ENCODE measurements around the gene POLR1B.
"Not testable (repeated sequence)": the region's sequence is repeated elsewhere in the genome, so short reads cannot be mapped to it uniquely, and the experiment has no call there.

POLR1B gene

DNA sequence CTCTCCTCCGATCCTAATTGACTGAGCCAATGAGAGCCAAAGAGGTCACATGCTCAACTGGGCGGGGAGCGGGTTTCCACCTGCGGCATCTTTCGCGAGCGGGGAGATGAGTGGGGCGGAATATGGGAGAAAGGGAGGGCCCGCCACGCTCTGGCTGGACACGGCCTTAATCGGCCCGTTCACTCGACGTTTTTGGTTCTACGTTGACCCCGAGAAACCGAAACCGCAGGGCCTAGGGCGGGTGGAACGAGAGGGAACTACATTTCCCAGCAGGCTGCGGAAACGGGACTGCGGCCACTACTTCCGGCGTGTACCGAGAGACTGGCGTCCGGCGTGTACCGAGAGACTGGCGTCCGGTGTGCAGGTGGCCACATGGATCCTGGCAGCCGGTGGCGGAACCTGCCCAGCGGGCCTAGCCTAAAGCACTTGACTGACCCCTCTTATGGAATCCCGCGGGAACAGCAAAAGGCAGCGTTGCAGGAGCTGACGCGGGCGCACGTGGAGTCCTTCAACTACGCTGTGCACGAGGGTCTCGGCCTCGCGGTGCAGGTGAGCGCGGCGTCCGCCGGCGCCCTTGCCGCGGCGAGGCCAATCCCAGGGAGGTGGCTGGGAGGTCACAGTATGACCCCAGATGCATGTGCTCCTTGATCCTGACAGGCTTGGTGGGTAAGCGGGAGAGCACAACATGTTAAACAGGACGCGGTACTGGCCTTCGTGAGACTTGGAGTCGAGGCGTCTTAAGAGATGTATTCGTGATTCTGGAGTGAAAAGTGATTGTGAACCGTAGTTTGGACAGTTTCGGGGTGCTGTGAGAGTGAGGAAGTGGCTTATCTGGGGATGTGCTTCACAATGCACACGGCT is at the start of gene POLR1B:
POLR1B (plus strand) TSS at position 343 of the 861 bp plus-strand sequence; CDS start at position 373, 30 bp downstream.
- peak; percentile 66 to 80 for DNase-seq

DNA sequence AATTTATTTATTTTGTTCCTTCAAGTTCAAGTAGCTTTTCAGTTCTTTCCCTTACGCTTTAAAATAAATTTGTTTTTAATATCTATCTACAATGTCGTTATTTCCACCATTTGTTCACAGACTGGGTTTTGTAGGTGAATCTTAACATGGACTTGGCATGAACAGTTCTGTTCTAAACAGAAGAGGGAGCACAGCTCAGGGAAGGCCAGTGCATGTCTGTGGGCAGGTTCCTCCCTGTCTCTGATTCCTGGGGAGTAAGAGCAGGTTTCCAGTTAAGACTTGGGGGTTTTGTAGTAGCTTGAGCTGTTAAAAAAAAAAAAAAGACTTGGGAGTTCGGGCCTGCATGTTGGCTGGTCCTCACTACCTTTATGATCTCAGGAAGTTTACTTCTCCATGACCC is 49.2 kb upstream of the POLR1B start:
- no peak for DNase-seq

- DNase-seq, result no peak
Observed at GRCh38 chr2:112493858-112494648, 48.2 kb upstream of the POLR1B start.

GRCh38 chr2:112494828-112495227 is 47.4 kb upstream of the POLR1B start:
- DNase-seq, result no peak

GRCh38 chr2:112495878-112496277 is 46.4 kb upstream of the POLR1B start:
- DNase-seq, result not testable (repeated sequence)

DNA sequence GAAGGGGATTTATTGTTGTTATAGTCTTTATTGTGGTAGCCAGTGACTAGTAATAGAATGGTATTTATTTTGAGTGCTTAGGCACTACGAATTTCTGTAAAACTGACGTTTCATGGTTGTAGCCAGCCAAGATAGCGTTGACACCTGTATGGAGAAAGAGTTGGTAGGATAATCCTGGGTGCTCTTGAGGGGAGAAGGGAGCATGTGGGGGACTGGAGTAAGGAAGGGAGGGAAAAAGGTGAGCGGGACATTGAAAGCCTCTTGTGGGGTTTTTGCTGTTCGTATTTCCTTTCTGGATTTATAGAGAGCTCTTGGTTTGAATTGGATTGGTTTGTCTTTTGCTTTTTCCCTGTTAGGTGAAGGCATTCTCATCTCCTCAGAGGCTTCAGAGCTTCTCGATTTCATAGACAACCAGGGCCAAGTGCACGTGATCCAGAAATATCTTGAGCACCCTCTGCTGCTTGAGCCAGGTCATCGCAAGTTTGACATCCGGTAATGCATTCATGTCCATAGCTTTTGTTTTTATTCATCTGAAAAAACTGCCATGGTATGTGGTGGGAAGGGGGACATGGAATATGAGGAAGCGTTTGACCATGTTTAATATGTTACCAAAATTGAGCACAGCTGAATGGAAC is 41.3 kb upstream of the POLR1B start:
- DNase-seq, result peak; percentile 60 to 63

DNA sequence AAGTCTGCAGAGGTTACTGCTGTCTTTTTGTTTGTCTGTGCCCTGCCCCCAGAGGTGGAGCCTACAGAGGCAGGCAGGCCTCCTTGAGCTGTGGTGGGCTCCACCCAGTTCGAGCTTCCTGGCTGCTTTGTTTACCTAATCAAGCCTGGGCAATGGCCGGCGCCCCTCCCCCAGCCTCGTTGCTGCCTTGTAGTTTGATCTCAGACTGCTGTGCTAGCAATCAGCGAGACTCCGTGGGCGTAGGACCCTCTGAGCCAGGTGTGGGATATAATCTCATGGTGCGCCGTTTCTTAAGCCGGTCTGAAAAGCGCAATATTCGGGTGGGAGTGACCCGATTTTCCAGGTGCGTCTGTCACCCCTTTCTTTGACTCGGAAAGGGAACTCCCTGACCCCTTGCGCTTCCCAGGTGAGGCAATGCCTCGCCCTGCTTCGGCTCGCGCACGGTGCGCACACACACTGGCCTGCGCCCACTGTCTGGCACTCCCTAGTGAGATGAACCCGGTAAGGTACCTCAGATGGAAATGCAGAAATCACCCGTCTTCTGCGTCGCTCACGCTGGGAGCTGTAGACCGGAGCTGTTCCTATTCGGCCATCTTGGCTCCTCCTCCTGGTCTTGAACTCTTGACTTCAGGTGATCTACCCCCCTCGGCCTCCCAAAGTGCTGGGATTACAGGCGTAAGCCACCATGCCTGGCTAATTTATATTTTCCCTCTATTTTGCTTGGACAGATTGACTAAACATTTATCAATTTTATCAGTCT is 32.8 kb upstream of the POLR1B start:
- not testable (repeated sequence) for DNase-seq

DNA sequence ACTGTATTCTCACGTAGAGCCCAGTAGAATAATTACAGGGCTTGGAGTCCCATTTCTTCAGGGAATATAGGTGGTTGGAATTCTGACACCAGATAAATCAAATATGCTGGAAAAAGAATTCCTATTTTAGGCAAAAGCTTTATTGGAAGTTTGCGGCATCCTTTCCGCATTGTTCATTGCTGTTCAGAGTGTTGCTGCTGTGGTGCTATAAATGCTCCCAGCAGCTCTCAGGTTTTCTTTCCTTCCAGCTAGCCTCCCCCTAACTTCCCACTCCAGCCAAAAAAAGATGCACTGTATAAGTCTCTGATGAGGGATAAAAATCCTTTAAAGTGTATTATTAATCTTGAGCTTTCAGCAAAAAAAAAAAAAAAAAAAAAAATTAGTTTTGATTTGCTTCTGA is 25.5 kb upstream of the POLR1B start:
- no peak for DNase-seq

DNA sequence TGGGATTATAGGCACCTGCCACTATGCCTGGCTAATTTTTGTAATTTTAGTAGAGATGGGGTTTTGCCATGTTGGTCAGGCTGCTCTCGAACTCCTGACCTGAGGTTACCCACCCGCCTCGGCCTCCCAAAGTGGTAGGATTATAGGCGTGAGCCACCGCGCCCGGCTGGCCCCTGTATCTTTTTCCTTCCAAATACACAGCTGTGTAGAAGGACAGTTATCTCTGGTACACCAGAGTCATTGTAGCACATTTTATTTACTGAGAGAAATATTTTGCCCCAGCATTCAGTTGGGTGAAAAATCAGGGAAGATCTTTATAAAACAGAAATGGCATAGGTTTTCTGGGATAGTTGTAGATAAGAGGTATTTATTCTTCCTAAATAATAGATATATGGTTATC is 23.5 kb upstream of the POLR1B start:
- no peak for DNase-seq

- no peak for DNase-seq
Observed at GRCh38 chr2:112519506-112519905, 22.8 kb upstream of the POLR1B start.

GRCh38 chr2:112520234-112520783 is 22.0 kb upstream of the POLR1B start:
- no peak for DNase-seq

- no peak for DNase-seq
Observed at GRCh38 chr2:112523291-112523777, 18.9 kb upstream of the POLR1B start.

DNA sequence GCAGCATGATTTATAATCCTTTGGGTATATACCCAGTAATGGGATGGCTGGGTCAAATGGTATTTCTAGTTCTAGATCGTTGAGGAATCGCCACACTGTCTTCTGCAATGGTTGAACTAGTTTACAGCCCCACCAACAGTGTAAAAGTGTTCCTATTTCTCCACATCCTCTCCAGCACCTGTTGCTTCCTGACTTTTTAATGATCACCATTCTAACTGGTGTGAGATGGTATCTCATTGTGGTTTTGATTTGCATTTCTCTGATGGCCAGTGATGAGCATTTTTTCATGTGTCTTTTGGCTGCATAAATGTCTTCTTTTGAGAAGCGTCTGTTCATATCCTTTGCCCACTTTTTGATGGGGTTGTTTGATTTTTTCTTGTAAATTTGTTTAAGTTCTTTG is 18.0 kb upstream of the POLR1B start:
- DNase-seq, result not testable (repeated sequence)

GRCh38 chr2:112528541-112528940 is 13.7 kb upstream of the POLR1B start:
- no peak for DNase-seq

GRCh38 chr2:112529757-112530156 is 12.5 kb upstream of the POLR1B start:
- no peak for DNase-seq

- DNase-seq, result no peak
Observed at GRCh38 chr2:112530728-112531127, 11.5 kb upstream of the POLR1B start.

GRCh38 chr2:112534826-112535225 is 7.4 kb upstream of the POLR1B start:
- no peak for DNase-seq

- DNase-seq, result not testable (repeated sequence)
Observed at GRCh38 chr2:112536665-112537064, 5.6 kb upstream of the POLR1B start.

DNA sequence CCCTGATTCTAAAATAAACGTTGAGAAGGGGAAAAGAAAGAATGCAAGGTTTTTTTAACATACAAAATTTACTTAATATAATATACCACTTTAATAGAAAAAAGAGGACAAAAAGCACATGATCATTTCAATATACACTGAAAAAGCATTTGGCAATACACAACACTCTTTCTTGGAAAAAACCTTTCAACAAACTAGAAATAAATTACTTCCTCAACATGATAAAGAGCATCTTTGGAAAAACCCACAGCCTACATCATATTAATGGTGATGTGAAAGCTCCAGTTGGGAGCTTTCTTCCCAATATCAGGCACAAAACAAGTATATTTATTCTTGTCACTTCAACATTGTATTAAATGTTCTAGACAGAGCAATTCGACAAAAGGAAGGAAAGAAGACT is 3.0 kb upstream of the POLR1B start:
- no peak for DNase-seq

- no peak for DNase-seq
Observed at GRCh38 chr2:112540906-112541305, 1.4 kb upstream of the POLR1B start.

DNA sequence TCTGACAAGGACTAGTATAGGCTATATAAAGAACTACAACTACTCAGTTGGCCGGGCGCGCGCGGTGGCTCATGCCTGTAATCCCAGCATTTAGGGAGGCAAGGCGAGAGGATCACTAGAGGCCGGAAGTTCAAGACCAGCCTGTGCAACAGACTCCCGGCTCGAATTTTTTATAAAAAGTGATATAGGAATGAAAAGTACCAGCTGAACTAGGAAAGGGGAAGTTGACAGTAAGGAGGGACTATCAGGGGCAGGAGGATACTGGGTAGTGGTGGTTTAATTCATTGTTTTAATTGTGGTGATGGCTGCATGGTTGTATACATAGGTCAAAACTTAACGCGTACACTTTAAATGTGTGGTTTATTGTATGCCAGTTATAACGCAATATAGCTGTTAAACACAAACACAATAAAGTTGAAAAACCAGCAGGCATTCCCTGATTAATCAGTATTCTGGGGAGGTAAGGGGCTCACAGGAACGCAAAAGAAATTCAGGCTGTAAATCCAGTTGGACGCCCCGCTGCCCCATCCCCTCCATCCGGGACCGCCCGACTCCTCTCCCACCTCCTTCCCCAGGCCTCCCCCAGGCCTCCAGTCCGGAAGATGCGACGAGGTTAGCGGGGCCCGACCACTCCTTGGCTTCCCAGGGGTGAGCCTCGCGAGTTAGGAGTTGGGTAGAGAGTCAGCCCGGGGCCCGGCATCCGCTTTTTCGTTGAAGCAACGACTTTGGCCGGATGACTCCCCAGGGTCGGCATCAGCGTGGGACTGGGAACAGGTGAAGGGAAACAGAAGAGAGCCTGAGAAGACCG is 746 bp upstream of the POLR1B start:
- DNase-seq, result peak; percentile 14 to 55

Measured in CD4-positive, alpha-beta T cell treated with Interleukin-4 for 1 hour (primary cell).